DOHH2 (cell line): ENCODE results near the gene ZNF629.

Experiments
- EZH2phosphoT487 ChIP-seq: fragments of 200-600 bp; sonication (generic); IDR thresholded peaks from 2 replicates; pipeline ENCODE4 v1.6.1; 2017; ENCODE audit warnings: borderline replicate concordance, mild to moderate bottlenecking, antibody characterized with exemption, low read length, moderate library complexity, mixed read lengths
- TF ChIP-seq, protein P1 (sequence below): fragments of 200-600 bp; sonication (generic); IDR thresholded peaks from one replicate; pipeline ENCODE4 v1.5.1; 2014; ENCODE audit warnings: antibody characterized with exemption, mild to moderate bottlenecking, low read depth, low read length; ENCODE audit not compliant: poor library complexity, severe bottlenecking

DNA sequence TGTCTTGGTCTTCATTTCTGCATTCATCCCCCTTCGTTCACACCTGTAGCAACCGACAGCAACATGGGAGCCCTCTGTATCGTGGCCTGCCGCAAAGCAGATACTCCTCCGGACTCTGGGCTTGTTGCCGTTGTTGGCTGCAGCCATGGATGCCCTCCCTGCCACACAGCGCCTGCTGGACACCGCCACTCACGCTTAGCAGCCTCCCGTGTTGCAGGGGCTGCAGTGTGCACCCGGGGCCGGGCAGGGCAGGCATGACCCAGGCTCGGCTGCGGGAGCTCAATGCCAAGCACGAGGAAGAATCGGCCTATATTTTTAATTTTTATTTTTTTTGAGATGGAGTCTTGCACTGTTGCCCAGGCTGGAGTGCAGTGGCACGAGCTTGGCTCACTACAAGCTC, 34.9 kb upstream of the ZNF629 start:
- no peak for TF ChIP-seq EZH2phosphoT487
- TF ChIP-seq, protein P1, sequence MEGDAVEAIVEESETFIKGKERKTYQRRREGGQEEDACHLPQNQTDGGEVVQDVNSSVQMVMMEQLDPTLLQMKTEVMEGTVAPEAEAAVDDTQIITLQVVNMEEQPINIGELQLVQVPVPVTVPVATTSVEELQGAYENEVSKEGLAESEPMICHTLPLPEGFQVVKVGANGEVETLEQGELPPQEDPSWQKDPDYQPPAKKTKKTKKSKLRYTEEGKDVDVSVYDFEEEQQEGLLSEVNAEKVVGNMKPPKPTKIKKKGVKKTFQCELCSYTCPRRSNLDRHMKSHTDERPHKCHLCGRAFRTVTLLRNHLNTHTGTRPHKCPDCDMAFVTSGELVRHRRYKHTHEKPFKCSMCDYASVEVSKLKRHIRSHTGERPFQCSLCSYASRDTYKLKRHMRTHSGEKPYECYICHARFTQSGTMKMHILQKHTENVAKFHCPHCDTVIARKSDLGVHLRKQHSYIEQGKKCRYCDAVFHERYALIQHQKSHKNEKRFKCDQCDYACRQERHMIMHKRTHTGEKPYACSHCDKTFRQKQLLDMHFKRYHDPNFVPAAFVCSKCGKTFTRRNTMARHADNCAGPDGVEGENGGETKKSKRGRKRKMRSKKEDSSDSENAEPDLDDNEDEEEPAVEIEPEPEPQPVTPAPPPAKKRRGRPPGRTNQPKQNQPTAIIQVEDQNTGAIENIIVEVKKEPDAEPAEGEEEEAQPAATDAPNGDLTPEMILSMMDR = no peak
